Endodermal cell (in vitro differentiated cells): ENCODE data around the gene ZSCAN30. TPM values are rescaled to one million over a fixed set of nuclear protein-coding genes. Genes with fewer than 3 reads are reported as not detected.
A peak's percentile ranks its signal among the peaks of the same experiment; 100 is the strongest.

Experiments used
- DNase-seq: peaks from one replicate; pipeline ENCODE4 v3.0.0-alpha.2; 2017
- H3K27ac ChIP-seq: 2 replicates; pipeline ENCODE4 v1.5.1; 2013; ENCODE audit warnings: mild to moderate bottlenecking, low read depth, low read length, moderate library complexity
- H3K27me3 ChIP-seq: 2 replicates; pipeline ENCODE4 v1.6.1; 2013; ENCODE audit warnings: mild to moderate bottlenecking, low read length, moderate library complexity; ENCODE audit not compliant: insufficient read depth, control insufficient read depth, poor library complexity, severe bottlenecking
- H3K36me3 ChIP-seq: 2 replicates; pipeline ENCODE4 v1.7.0; 2013; ENCODE audit warnings: mild to moderate bottlenecking, low read length, moderate library complexity; ENCODE audit not compliant: control insufficient read depth, insufficient read depth
- H3K4me1 ChIP-seq: one replicate; pipeline ENCODE4 v1.7.0; 2013; ENCODE audit warnings: low read length; ENCODE audit not compliant: control insufficient read depth, insufficient read depth
- H3K4me3 ChIP-seq: 2 replicates; pipeline ENCODE4 v1.5.1; 2013; ENCODE audit warnings: mild to moderate bottlenecking, low read length, moderate library complexity
- H3K9ac ChIP-seq: 2 replicates; pipeline ENCODE4 v1.6.1; 2013; ENCODE audit warnings: mild to moderate bottlenecking, low read length, moderate library complexity; ENCODE audit not compliant: poor library complexity, severe bottlenecking; ENCODE audit errors: extremely low read depth
- H3K9me3 ChIP-seq: 2 replicates; pipeline ENCODE4 v1.6.1; 2013; ENCODE audit warnings: mild to moderate bottlenecking, low read length, moderate library complexity; ENCODE audit not compliant: control insufficient read depth
- H3K27ac Mint-ChIP-seq: 2 replicates; pipeline ENCODE4 v1.8.0; 2020; ENCODE audit warnings: mixed read lengths
- H3K27me3 Mint-ChIP-seq: 2 replicates; pipeline ENCODE4 v1.8.0; 2021; ENCODE audit warnings: mild to moderate bottlenecking, mixed read lengths; ENCODE audit not compliant: insufficient read depth
- H3K36me3 Mint-ChIP-seq: 2 replicates; pipeline ENCODE4 v1.8.0; 2020; ENCODE audit warnings: low read depth, mixed read lengths
- H3K4me1 Mint-ChIP-seq: 2 replicates; pipeline ENCODE4 v1.8.0; 2020; ENCODE audit warnings: mixed read lengths
- H3K4me3 Mint-ChIP-seq: 2 replicates; pipeline ENCODE4 v1.8.0; 2020; ENCODE audit warnings: mild to moderate bottlenecking, moderate library complexity, mixed read lengths
- H3K9me3 Mint-ChIP-seq: 2 replicates; pipeline ENCODE4 v1.8.0; 2020; ENCODE audit warnings: mild to moderate bottlenecking, mixed read lengths
- CTCF ChIP-seq: fragments of 200-600 bp; sonication (generic); conservative IDR thresholded peaks from 2 replicates; pipeline ENCODE4 v1.5.0; 2021; ENCODE audit warnings: antibody characterized with exemption, mild to moderate bottlenecking
- WGBS, 2 experiments: methylation state at CpG; one replicate each; pipeline versions ENCODE4 v1.1.5 to v1.1.7; 2013; ENCODE audit warnings: missing lambda C conversion rate in 2 of 2, mixed read lengths in 1 of 2; ENCODE audit not compliant: insufficient coverage in 1 of 2, insufficient read length in 1 of 2; 5-methylcytosine and 5-hydroxymethylcytosine counted together
- long read RNA-seq, 4 experiments: library from polyadenylated mRNA in 2 of 4; library from RNA in 1 of 4; library from capped mRNA in 1 of 4; stranded (forward) in 3 of 4; unstranded in 1 of 4; transcript quantifications; one replicate each; pipeline ENCODE4 v2.0.0, GENCODE V29; 2020 to 2021; ENCODE audit warnings: inconsistent platforms in 1 of 4
- polyA plus RNA-seq, 2 experiments: library from polyadenylated mRNA; stranded (reverse); fragments of 50-300 nt; gene quantifications; one replicate each; pipeline ENCODE4 v1.2.3, GENCODE V29; 2013
- total RNA-seq, 2 donors: library from RNA; stranded (reverse); fragmentation: NEBNext Ultra II Directional in 1 of 2; extraction: Animal tissue kit (Norgen Biotek cat#: 25700) in 1 of 2; gene quantifications; 2 replicates in 1 of 2; 3 replicates in 1 of 2; pipeline ENCODE4 v1.2.1, GENCODE V29; 2021

Gene ZSCAN30
- 10 to 100 TPM; 20.1 to 29.6 TPM for total RNA-seq
- polyA plus RNA-seq (2013, experiment 1 of 2) = 14.9 TPM
- 13.5 TPM for polyA plus RNA-seq (2013, experiment 2 of 2)
- long read RNA-seq, experiment 1, partial matches to known transcripts = 0 of 2 reads
- long read RNA-seq, experiment 1, other reads (novel, unspliced or antisense) = 2 of 2 reads
- long read RNA-seq, experiment 2, full-length matches to known transcripts = 10 of 26 reads
- long read RNA-seq, experiment 2, partial matches to known transcripts = 2 of 26 reads
- long read RNA-seq, experiment 2, other reads (novel, unspliced or antisense) = 14 of 26 reads
- long read RNA-seq, experiment 3, full-length matches to known transcripts = 21 of 55 reads
- long read RNA-seq, experiment 3, partial matches to known transcripts = 6 of 55 reads
- long read RNA-seq, experiment 3, other reads (novel, unspliced or antisense) = 28 of 55 reads
- long read RNA-seq, experiment 4, partial matches to known transcripts = 2 of 5 reads
- long read RNA-seq, experiment 4, other reads (novel, unspliced or antisense) = 3 of 5 reads

- H3K27ac Mint-ChIP-seq = peak within 1 kb of the TSS; percentile 98
- no peak for TF ChIP-seq CTCF
- no peaks in the 10 kb centered on the region for H3K27me3 Mint-ChIP-seq
- peaks cover 10% of the 10 kb centered on the region for H3K4me1 Mint-ChIP-seq
- H3K4me3 Mint-ChIP-seq = peak within 1 kb of the TSS; percentile 97
- Histone ChIP-seq H3K9ac (peak within 1 kb of the TSS; percentile 89), H3K4me1 (no peaks in the 10 kb centered on the region), H3K36me3 (peaks cover 28% of the 10 kb centered on the region), H3K4me3 (peak within 1 kb of the TSS; percentile 99), H3K27ac (peak within 1 kb of the TSS; percentile 72), H3K9me3 (peaks cover 36% of the 10 kb centered on the region), H3K27me3 (no peaks in the 10 kb centered on the region)
- 0% methylated on average over 35 to 41 of the region's 41 CpGs for WGBS, 2 experiments
- DNase-seq = peak; percentile 99
- peaks cover 54% of the 10 kb centered on the region for H3K36me3 Mint-ChIP-seq
- H3K9me3 Mint-ChIP-seq = peaks cover 37% of the 10 kb centered on the region
These were observed at the start of gene ZSCAN30 for GRCh38 chr18:35290094-35290735. Gene ZSCAN30 (minus strand): TSS chr18:35290229. CDS start chr18:35264352, 25,877 bp downstream.

GRCh38 chr18:35337286-35337685, 47.3 kb upstream of the ZSCAN30 start:
- H3K36me3 ChIP-seq = peaks cover 97% of the 10 kb centered on the region

More at GRCh38 chr18:35337286-35337685, 47.3 kb upstream of the ZSCAN30 start:
- Histone ChIP-seq H3K4me3 (no peak overlapping the region), H3K27ac (no peak overlapping the region), H3K9ac (no peak overlapping the region), H3K27me3 (no peaks in the 10 kb centered on the region), H3K4me1 (no peaks in the 10 kb centered on the region), H3K9me3 (no peaks in the 10 kb centered on the region)
- no peak overlapping the region for H3K4me3 Mint-ChIP-seq
- peaks cover 80% of the 10 kb centered on the region for H3K36me3 Mint-ChIP-seq
- no peaks in the 10 kb centered on the region for H3K27me3 Mint-ChIP-seq
- H3K9me3 Mint-ChIP-seq = no peaks in the 10 kb centered on the region
- no peak for DNase-seq
- no peak overlapping the region for H3K27ac Mint-ChIP-seq
- WGBS, 2 experiments = 95 to 96% methylated on average over 4 to 5 of the region's 5 CpGs
- peaks cover 15% of the 10 kb centered on the region for H3K4me1 Mint-ChIP-seq
- no peak for TF ChIP-seq CTCF
